Measurements from ENCODE around the gene DOCK7. TPM values are rescaled to one million over a fixed set of nuclear protein-coding genes. Genes with fewer than 3 reads are reported as not detected.

Gene DOCK7
- total RNA-seq, 1 donor from 2014 or later, result 34.7 TPM

DNA sequence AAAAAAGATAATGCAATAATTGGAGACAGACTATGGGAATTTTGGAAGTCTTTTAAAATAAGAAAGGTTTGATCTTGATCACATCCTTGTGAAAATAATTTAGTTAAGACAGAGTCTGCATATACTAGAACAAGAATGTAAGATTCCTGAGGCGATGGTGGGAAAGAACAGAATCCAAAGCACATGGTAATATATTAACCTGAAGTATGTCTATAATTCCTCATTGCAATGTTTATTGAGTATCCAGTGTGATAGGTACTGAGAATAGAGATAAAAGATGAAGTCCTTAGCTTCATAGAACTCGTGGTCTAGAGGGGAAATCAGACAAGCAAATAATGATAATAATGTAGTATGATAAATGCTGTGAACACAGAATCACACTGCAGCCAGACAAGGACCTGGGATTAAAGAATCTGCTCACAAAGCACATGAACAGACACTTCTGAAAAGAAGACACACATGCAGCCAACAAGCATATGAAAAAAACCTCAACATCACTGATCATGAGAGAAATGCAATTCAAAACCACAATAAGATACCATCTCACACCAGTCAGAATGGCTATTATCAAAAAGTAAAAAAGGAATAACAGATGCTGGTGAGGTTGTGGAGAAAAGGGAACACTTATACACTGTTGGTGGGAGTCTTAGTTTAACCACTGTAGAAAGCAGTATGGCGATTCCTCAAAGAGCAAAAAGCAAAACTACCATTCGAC lies 97.8 kb downstream of the DOCK7 start:
- Histone ChIP-seq H3K9me3 (no peaks in the 10 kb centered on the region), H3K27ac (no peak overlapping the region), H3K4me1 (no peaks in the 10 kb centered on the region), H3K4me3 (no peak overlapping the region), H3K27me3 (no peaks in the 10 kb centered on the region), H3K36me3 (no peaks in the 10 kb centered on the region)
- TF ChIP-seq, protein P1, sequence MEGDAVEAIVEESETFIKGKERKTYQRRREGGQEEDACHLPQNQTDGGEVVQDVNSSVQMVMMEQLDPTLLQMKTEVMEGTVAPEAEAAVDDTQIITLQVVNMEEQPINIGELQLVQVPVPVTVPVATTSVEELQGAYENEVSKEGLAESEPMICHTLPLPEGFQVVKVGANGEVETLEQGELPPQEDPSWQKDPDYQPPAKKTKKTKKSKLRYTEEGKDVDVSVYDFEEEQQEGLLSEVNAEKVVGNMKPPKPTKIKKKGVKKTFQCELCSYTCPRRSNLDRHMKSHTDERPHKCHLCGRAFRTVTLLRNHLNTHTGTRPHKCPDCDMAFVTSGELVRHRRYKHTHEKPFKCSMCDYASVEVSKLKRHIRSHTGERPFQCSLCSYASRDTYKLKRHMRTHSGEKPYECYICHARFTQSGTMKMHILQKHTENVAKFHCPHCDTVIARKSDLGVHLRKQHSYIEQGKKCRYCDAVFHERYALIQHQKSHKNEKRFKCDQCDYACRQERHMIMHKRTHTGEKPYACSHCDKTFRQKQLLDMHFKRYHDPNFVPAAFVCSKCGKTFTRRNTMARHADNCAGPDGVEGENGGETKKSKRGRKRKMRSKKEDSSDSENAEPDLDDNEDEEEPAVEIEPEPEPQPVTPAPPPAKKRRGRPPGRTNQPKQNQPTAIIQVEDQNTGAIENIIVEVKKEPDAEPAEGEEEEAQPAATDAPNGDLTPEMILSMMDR (IDR thresholded peaks at IDR 0.05), result no peak
- DNase-seq, result no peak
- intact Hi-C loops (cut with DNase I), result no loop called here
- ATAC-seq, result no peak

DNA sequence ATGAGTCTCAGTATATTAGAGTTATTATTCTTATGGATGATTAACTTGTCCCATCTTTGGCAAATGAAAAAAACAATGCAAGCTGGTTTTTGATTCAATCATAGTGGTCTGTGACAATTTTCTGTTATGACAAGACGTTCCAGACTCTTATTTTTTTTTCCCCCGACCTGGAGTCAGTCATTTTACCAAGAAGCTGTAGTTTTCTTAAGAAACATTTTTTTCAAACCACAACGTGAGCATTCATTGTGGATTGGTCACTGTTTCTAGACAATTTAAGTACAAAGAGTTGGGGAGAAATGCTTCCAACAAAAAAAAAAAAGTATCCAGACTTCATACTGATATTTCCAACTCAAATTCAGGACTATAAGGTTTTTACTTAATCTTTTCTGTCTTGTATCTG lies 98.9 kb downstream of the DOCK7 start:
- no peaks in the 10 kb centered on the region for H3K9me3 ChIP-seq
- H3K4me1 ChIP-seq, result no peaks in the 10 kb centered on the region
- H3K36me3 ChIP-seq, result no peaks in the 10 kb centered on the region
- TF ChIP-seq, protein P1 (IDR thresholded peaks at IDR 0.05), result no peak
- intact Hi-C loops (cut with DNase I), result no loop called here
- no peak for DNase-seq
- H3K27ac ChIP-seq, result no peak overlapping the region
- no peaks in the 10 kb centered on the region for H3K27me3 ChIP-seq
- ATAC-seq, result no peak
- H3K4me3 ChIP-seq, result no peak overlapping the region

DNA sequence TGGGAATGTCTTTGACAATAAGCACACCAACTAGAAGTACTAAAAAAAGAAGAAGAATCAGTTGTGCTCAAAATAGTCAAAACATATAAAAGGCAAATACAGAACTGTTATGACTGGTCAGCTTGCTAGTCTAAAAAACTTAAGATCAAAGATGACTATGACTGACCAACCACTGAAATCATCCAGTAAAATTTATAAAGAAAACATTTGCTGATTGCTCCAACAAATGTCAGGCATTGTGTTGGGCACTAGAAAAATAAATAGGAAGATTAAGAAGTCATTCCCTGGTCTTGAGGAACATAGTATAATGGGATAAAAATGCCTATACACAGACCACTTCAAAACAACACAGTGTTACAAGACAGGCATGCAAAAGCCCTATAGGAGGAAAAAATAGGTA lies 100.2 kb downstream of the DOCK7 start:
- Histone ChIP-seq H3K27me3 (no peaks in the 10 kb centered on the region), H3K36me3 (no peaks in the 10 kb centered on the region), H3K4me1 (no peaks in the 10 kb centered on the region), H3K27ac (no peak overlapping the region), H3K4me3 (no peak overlapping the region), H3K9me3 (no peaks in the 10 kb centered on the region)
- no peak for DNase-seq
- ATAC-seq, result no peak
- TF ChIP-seq, protein P1 (IDR thresholded peaks at IDR 0.05), result no peak
- intact Hi-C loops (cut with DNase I), result no loop called here

DNA sequence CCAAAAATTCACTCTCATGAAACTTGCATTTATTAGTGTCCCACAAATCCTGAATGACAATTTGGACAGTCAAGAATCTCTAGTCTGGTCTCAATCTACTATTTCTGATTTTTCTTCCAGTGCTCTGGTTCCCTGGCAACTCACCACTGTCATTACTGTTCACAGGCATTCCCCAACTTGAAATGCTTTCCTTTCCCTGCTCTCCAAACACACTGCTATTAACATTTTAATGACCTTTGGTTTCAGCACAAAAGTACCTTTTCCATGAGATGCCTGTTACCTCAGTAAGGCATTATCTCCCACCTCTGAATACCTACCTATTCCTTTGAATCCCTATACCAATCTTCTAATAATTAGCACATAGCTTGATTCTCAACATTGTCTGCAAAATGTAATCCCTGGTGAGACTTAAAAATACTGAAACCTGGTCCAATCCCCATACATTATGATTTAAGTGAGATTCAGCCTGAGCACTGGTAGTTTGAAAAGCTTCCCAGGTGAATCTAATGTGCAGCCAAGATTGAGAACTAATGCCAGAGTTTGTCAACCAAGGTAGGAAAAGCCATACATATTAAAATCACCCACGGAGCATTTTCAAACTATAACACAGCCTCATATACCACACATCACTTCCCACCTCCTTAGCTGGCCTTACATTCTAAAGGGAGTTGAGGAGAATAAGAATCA lies 102.6 kb downstream of the DOCK7 start:
- no peak overlapping the region for H3K4me3 ChIP-seq
- TF ChIP-seq, protein P1 (IDR thresholded peaks at IDR 0.05), result no peak
- no peaks in the 10 kb centered on the region for H3K9me3 ChIP-seq
- ATAC-seq (no peak), DNase-seq (no peak)
- no peaks in the 10 kb centered on the region for H3K27me3 ChIP-seq
- H3K27ac ChIP-seq, result no peak overlapping the region
- no peaks in the 10 kb centered on the region for H3K36me3 ChIP-seq
- intact Hi-C loops (cut with DNase I), result no loop called here
- H3K4me1 ChIP-seq, result no peaks in the 10 kb centered on the region

DNA sequence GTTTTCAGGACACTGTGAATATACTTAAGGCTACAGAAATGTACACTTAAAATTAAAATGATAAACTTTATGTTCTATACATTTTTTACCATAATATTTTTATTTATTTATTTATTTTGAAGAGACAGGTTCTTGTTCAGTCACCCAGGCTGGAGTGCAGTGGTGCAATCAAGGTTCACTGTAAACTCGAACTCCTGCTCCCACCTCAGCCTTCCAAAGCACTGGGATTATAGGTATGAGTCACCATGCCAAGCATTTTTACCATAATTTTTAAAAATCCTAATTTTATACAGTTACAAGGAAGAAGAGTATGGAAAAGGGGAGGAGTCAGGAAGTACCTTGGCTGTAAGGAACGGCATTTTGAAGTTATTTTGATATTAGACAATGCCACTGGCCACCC lies 114.5 kb downstream of the DOCK7 start:
- intact Hi-C loops (cut with DNase I), result no loop called here
- peaks cover 7% of the 10 kb centered on the region for H3K36me3 ChIP-seq
- no peak for ATAC-seq
- TF ChIP-seq, protein P1 (IDR thresholded peaks at IDR 0.05), result no peak
- no peaks in the 10 kb centered on the region for H3K27me3 ChIP-seq
- H3K4me1 ChIP-seq, result no peaks in the 10 kb centered on the region
- no peak overlapping the region for H3K4me3 ChIP-seq
- no peak for DNase-seq
- H3K9me3 ChIP-seq, result no peaks in the 10 kb centered on the region
- no peak overlapping the region for H3K27ac ChIP-seq
